HEK293T (cell line): ENCODE results near the gene FCGBP.

Experiments
- CTCF ChIA-PET: fragments of 350-600 bp; formaldehyde crosslinking; extraction: SDS; loops from one replicate; lab custom pipeline; 2021; ENCODE audit warnings: antibody characterized with exemption, inconsistent platforms; lab: Yijun Ruan, JAX
- POLR2A ChIA-PET: fragments of 350-600 bp; formaldehyde crosslinking; extraction: SDS; loops from one replicate; lab custom pipeline; 2020; ENCODE audit warnings: antibody characterized with exemption, inconsistent platforms; lab: Yijun Ruan, JAX
- DNase-seq: peaks from one replicate; pipeline ENCODE4 v3.0.0; 2012; ENCODE audit warnings: mixed read lengths; ENCODE audit errors: extremely low spot score
- ARNT ChIP-seq: fragments of 450-650 bp; IDR thresholded peaks from 2 replicates; pipeline ENCODE4 v1.6.1; 2017; ENCODE audit warnings: mild to moderate bottlenecking
- BHLHE40 ChIP-seq: fragments of 450-650 bp; IDR thresholded peaks from 2 replicates; pipeline ENCODE4 v1.6.1; 2016; ENCODE audit warnings: mild to moderate bottlenecking, moderate library complexity, borderline replicate concordance
- CTBP1 ChIP-seq: fragments of 450-650 bp; IDR thresholded peaks from 2 replicates; pipeline ENCODE4 v1.6.1; 2016; ENCODE audit warnings: borderline replicate concordance
- ELF4 ChIP-seq: fragments of 450-650 bp; IDR thresholded peaks from 2 replicates; pipeline ENCODE4 v1.6.1; 2017; ENCODE audit warnings: antibody characterized with exemption
- FOXA1 ChIP-seq: fragments of 450-650 bp; IDR thresholded peaks from 2 replicates; pipeline ENCODE4 v1.6.1; 2016; ENCODE audit warnings: mild to moderate bottlenecking
- FOXK2 ChIP-seq: fragments of 450-650 bp; IDR thresholded peaks from 2 replicates; pipeline ENCODE4 v1.6.1; 2016; ENCODE audit warnings: mild to moderate bottlenecking
- FOXM1 ChIP-seq: fragments of 450-650 bp; IDR thresholded peaks from 2 replicates; pipeline ENCODE4 v1.6.1; 2017; ENCODE audit warnings: mild to moderate bottlenecking, borderline replicate concordance
- HDGF ChIP-seq: fragments of 450-650 bp; IDR thresholded peaks from 2 replicates; pipeline ENCODE4 v1.6.1; 2017; ENCODE audit warnings: antibody characterized with exemption, borderline replicate concordance
- L3MBTL2 ChIP-seq: fragments of 450-650 bp; conservative IDR thresholded peaks from 2 replicates; pipeline ENCODE4 v1.6.1; 2016; ENCODE audit warnings: mild to moderate bottlenecking
- LEF1 ChIP-seq: fragments of 450-650 bp; IDR thresholded peaks from 2 replicates; pipeline ENCODE4 v1.6.1; 2017; ENCODE audit warnings: mild to moderate bottlenecking, borderline replicate concordance
- NFRKB ChIP-seq: fragments of 450-650 bp; IDR thresholded peaks from 2 replicates; pipeline ENCODE4 v1.6.1; 2016; ENCODE audit warnings: mild to moderate bottlenecking, moderate library complexity
- SP1 ChIP-seq: fragments of 450-650 bp; IDR thresholded peaks from 2 replicates; pipeline ENCODE4 v1.6.1; 2017
- SUZ12 ChIP-seq: fragments of 450-650 bp; IDR thresholded peaks from 2 replicates; pipeline ENCODE4 v1.6.1; 2016; ENCODE audit warnings: mild to moderate bottlenecking
- TARDBP ChIP-seq: fragments of 450-650 bp; IDR thresholded peaks from 2 replicates; pipeline ENCODE4 v1.6.1; 2016
- ZNF384 ChIP-seq: fragments of 450-650 bp; IDR thresholded peaks from 2 replicates; pipeline ENCODE4 v1.6.1; 2016
- TF ChIP-seq, protein P1 (sequence below): fragments of 450-650 bp; IDR thresholded peaks from 2 replicates; pipeline ENCODE4 v1.6.1; 2016

The FCGBP gene

DNA sequence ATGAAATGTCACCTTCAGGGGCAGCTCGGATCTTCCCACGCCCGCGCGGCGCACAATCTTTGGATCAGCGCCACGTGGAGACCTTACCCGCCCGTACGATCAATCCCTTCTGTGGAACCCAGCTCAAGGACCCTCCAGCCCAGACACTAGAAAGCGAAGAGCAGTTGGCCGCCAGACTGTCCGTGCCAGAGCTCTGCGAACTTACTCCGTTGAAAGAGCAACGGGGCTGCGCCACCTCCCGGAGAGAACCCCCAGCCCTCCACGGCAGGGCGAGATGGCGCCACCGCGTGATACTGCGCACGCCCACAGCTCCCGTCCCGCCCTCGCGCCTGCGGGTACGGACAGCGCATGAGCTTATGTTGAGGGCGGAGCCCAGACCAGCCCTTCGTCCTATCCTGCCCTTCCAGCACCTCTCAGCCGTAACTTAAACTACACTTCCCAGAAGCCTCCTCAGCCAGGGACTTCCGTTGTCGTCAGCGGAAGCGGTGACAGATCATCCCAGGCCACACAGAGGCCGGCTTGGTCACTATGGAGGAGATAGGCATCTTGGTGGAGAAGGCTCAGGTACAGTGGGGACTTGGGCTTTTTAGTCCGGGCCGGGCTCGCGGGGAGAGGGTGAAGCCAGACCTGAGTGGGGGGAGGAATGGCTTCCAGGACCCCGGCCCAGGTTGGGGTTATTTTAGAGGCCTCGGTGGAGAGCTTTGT lies 36.4 kb upstream of the FCGBP start, which contains the start of gene PSMC4:
PSMC4 (plus strand) TSS at position 491 of the 705 bp plus-strand sequence; CDS start at position 529, 38 bp downstream.
- CTCF ChIA-PET = interaction anchor here (0.6 to 1.1 kb wide), 3 partner anchors 64 to 621 kb away, joined by 3 read pairs; no protein-coding TSS in a partner anchor
- TF ChIP-seq FOXM1 (no peak), ELF4 (peak; percentile 68), HDGF (no peak), FOXA1 (no peak), L3MBTL2 (peak; percentile 89), TARDBP (no peak)
- TF ChIP-seq, protein P1, sequence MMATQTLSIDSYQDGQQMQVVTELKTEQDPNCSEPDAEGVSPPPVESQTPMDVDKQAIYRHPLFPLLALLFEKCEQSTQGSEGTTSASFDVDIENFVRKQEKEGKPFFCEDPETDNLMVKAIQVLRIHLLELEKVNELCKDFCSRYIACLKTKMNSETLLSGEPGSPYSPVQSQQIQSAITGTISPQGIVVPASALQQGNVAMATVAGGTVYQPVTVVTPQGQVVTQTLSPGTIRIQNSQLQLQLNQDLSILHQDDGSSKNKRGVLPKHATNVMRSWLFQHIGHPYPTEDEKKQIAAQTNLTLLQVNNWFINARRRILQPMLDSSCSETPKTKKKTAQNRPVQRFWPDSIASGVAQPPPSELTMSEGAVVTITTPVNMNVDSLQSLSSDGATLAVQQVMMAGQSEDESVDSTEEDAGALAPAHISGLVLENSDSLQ = peak; percentile 45; the same call in 1 of the 2 replicates
- POLR2A ChIA-PET = interaction anchor here (0.6 to 2.5 kb wide), 27 partner anchors 8 to 535 kb away, joined by 3 to 16 read pairs (median 5); partner anchors contain the start of genes DYRK1B, FBL, RPS16 and ZNF546
- peak; percentile 97 for DNase-seq

- POLR2A ChIA-PET = interaction anchor here (0.9 to 2.5 kb wide), 26 partner anchors 8 to 534 kb away, joined by 3 to 16 read pairs (median 5); partner anchors contain the start of genes DYRK1B, FBL, RPS16 and ZNF546
- CTCF ChIA-PET = interaction anchor here (0.6 to 1.1 kb wide), 3 partner anchors 63 to 621 kb away, joined by 3 read pairs; no protein-coding TSS in a partner anchor
- no peak for DNase-seq
- no peak for TF ChIP-seq ZNF384
- TF ChIP-seq SUZ12 = no peak
- TF ChIP-seq CTBP1 = no peak
- TF ChIP-seq FOXK2 = no peak
- no peak for TF ChIP-seq HDGF
These were observed 35.9 kb upstream of the FCGBP start for GRCh38 chr19:39970425-39970674.

GRCh38 chr19:39969681-39970424 lies 35.4 kb upstream of the FCGBP start:
- no peak for TF ChIP-seq SP1
- TF ChIP-seq FOXK2 = no peak
- no peak for TF ChIP-seq TARDBP
- TF ChIP-seq SUZ12 = no peak
- TF ChIP-seq ARNT = no peak
- no peak for TF ChIP-seq BHLHE40
- TF ChIP-seq L3MBTL2 = no peak
- TF ChIP-seq FOXA1 = no peak
- TF ChIP-seq LEF1 = no peak
- CTCF ChIA-PET = interaction anchor here (0.6 kb wide), 1 partner anchor 622 kb away, joined by 3 read pairs; no protein-coding TSS in a partner anchor
- no peak for DNase-seq
- POLR2A ChIA-PET = interaction anchor here (0.9 to 2.5 kb wide), 19 partner anchors 10 to 196 kb away, joined by 3 to 16 read pairs (median 5); partner anchors contain the start of genes DYRK1B, FBL, ZNF546 and ZNF780A

DNA sequence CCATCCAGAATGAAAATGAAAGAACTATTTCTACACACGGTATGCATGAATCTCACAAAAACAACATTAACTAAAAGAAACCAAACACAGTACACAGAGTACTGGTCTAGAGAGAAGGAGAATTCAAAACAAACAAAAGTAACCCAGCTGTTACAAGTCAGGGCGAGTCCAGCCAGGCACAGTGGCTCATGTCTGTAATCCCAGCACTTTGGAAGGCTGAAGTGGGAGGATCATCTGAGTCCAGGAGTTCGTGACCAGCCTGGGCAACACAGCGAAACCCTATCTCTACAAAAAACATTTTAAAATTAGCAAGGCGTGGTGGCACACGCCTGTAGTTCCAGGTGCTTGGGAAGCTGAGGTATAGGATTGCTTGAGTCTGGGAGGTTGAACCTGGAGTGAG lies 34.8 kb upstream of the FCGBP start:
- DNase-seq = no peak
- TF ChIP-seq FOXK2 = no peak
- no peak for TF ChIP-seq ELF4
- no peak for TF ChIP-seq FOXM1
- no peak for TF ChIP-seq L3MBTL2
- no peak for TF ChIP-seq ARNT
- TF ChIP-seq, protein P1 = no peak
- no peak for TF ChIP-seq LEF1
- no peak for TF ChIP-seq NFRKB
- TF ChIP-seq HDGF = no peak
- TF ChIP-seq TARDBP = no peak
- TF ChIP-seq FOXA1 = no peak
- no peak for TF ChIP-seq SP1
- no peak for TF ChIP-seq ZNF384
- TF ChIP-seq CTBP1 = no peak
- no peak for TF ChIP-seq SUZ12
- TF ChIP-seq BHLHE40 = no peak
- CTCF ChIA-PET = no interaction called here
- POLR2A ChIA-PET = interaction anchor here (2.5 kb wide), 1 partner anchor 28 kb away, joined by 16 read pairs; the partner anchor contains the start of gene ZNF546

GRCh38 chr19:39968789-39969188 lies 34.4 kb upstream of the FCGBP start:
- no peak for DNase-seq
- no peak for TF ChIP-seq FOXK2
- TF ChIP-seq HDGF = no peak
- no peak for TF ChIP-seq ELF4
- TF ChIP-seq NFRKB = no peak
- no peak for TF ChIP-seq SUZ12
- no peak for TF ChIP-seq FOXM1
- TF ChIP-seq TARDBP = no peak
- no peak for TF ChIP-seq SP1
- no peak for TF ChIP-seq FOXA1
- no peak for TF ChIP-seq LEF1
- TF ChIP-seq, protein P1 = no peak
- TF ChIP-seq ARNT = no peak
- no peak for TF ChIP-seq L3MBTL2
- CTCF ChIA-PET = no interaction called here
- POLR2A ChIA-PET = no interaction called here

DNA sequence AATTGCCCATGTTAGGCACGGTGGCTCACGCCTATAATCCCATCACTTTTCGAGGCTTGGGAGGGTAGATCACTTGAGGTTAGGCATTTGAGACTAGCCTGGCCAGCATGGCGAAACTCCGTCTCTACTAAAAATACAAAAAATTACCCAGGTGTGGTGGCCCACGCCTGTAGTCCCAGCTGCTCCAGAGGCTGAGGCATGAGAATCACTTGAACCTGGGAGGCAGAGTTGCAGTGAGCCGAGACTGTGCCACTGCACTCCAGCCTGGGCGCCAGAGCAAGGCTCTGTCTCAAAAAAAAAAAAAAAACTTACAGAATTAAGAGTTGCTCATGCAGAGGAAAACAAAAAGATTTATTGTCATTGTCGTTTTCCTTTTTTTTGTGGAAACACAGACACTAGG lies 33.1 kb upstream of the FCGBP start:
- ChIA-PET POLR2A (no interaction called here), CTCF (no interaction called here)
- DNase-seq = no peak
- TF ChIP-seq FOXK2 (no peak), SUZ12 (no peak), ARNT (no peak), SP1 (no peak), BHLHE40 (no peak), LEF1 (no peak), CTBP1 (no peak), ZNF384 (no peak), L3MBTL2 (no peak), FOXM1 (no peak), FOXA1 (no peak), NFRKB (no peak), TARDBP (no peak), ELF4 (no peak), HDGF (no peak)
- TF ChIP-seq, protein P1 = no peak
